ENCODE results near the gene SLC35B1.

SLC35B1 gene

GRCh38 chr17:49659661-49660382 lies 47.9 kb downstream of the SLC35B1 start:
- DNase-seq, result no peak

GRCh38 chr17:49656247-49656646 lies 51.5 kb downstream of the SLC35B1 start:
- no peak for DNase-seq
